ENCODE data around the gene PRR11.
"Not testable (repeated sequence)": the region's sequence is repeated elsewhere in the genome, so short reads cannot be mapped to it uniquely, and the experiment has no call there.

Gene PRR11

GRCh38 chr17:59155439-59156177 lies at the start of gene PRR11:
Gene PRR11 (plus strand): TSS chr17:59155746. CDS start chr17:59169753, 14,007 bp downstream.
- DNase-seq: peak; percentile 100

- peak; percentile 70 for DNase-seq
These were observed 49.6 kb upstream of the PRR11 start for GRCh38 chr17:59105852-59106462.

- peak; percentile 98 for DNase-seq
These were observed 48.9 kb upstream of the PRR11 start, which contains the start of gene TRIM37 for GRCh38 chr17:59106463-59107305. Gene TRIM37 (minus strand): TSS chr17:59106880. CDS start chr17:59106461, 419 bp downstream.

- DNase-seq: no peak
These were observed 48.3 kb upstream of the PRR11 start for GRCh38 chr17:59107306-59107670.

GRCh38 chr17:59108400-59109102 lies 47.0 kb upstream of the PRR11 start:
- DNase-seq: no peak

- no peak for DNase-seq
These were observed 44.6 kb upstream of the PRR11 start for GRCh38 chr17:59110973-59111372.

GRCh38 chr17:59111539-59111938 lies 44.0 kb upstream of the PRR11 start:
- no peak for DNase-seq

- DNase-seq: no peak
These were observed 40.1 kb upstream of the PRR11 start for GRCh38 chr17:59115474-59115873.

GRCh38 chr17:59121901-59122480 lies 33.6 kb upstream of the PRR11 start:
- DNase-seq: no peak

GRCh38 chr17:59124665-59125064 lies 30.9 kb upstream of the PRR11 start:
- DNase-seq: no peak

GRCh38 chr17:59126809-59127417 lies 28.6 kb upstream of the PRR11 start:
- no peak for DNase-seq

- DNase-seq: no peak
These were observed 25.7 kb upstream of the PRR11 start for GRCh38 chr17:59129814-59130213.

GRCh38 chr17:59131131-59131530 lies 24.4 kb upstream of the PRR11 start:
- DNase-seq: no peak

- DNase-seq: not testable (repeated sequence)
These were observed 17.2 kb upstream of the PRR11 start for GRCh38 chr17:59138339-59138738.

- DNase-seq: no peak
These were observed 15.6 kb upstream of the PRR11 start for GRCh38 chr17:59139939-59140338.

GRCh38 chr17:59141860-59142259 lies 13.7 kb upstream of the PRR11 start:
- no peak for DNase-seq

GRCh38 chr17:59145571-59146096 lies 9.9 kb upstream of the PRR11 start:
- no peak for DNase-seq

GRCh38 chr17:59149051-59149450 lies 6.5 kb upstream of the PRR11 start:
- DNase-seq: no peak

GRCh38 chr17:59149841-59150511 lies 5.6 kb upstream of the PRR11 start:
- DNase-seq: no peak

GRCh38 chr17:59151006-59151405 lies 4.5 kb upstream of the PRR11 start:
- DNase-seq: no peak

- DNase-seq: no peak
These were observed 4.0 kb upstream of the PRR11 start for GRCh38 chr17:59151591-59151990.
